H1 (cell line): ENCODE results near the gene TMEM151A. TPM values are rescaled to one million over a fixed set of nuclear protein-coding genes. Genes with fewer than 3 reads are reported as not detected.

Experiments used
- ASH2L ChIP-seq: fragments of 200-600, 300-600 bp; sonication (generic); IDR thresholded peaks from one replicate; pipeline ENCODE4 v1.7.1; 2017; ENCODE audit warnings: low read length
- CREB1 ChIP-seq: IDR thresholded peaks from 2 replicates; pipeline ENCODE4 v1.6.1; 2012; ENCODE audit warnings: inconsistent platforms
- EGR1 ChIP-seq: IDR thresholded peaks from 2 replicates; pipeline ENCODE4 v1.6.1; 2011; ENCODE audit warnings: low read depth, low read length, borderline replicate concordance
- EP300 ChIP-seq, 2 experiments: IDR thresholded peaks; 1 replicate in 1 of 2; 2 replicates in 1 of 2; pipeline ENCODE4 v1.6.1; 2011 to 2012; ENCODE audit warnings: low read depth in 2 of 2, low read length in 2 of 2, mild to moderate bottlenecking in 2 of 2, borderline replicate concordance in 1 of 2, inconsistent platforms in 1 of 2, moderate library complexity in 1 of 2
- JUN ChIP-seq: IDR thresholded peaks from 2 replicates; pipeline ENCODE4 v1.6.1; 2011; ENCODE audit warnings: low read depth, mild to moderate bottlenecking, improper control_type of control experiment, low read length
- MAFK ChIP-seq: IDR thresholded peaks from 2 replicates; pipeline ENCODE4 v1.6.1; 2012; ENCODE audit warnings: low read depth, mild to moderate bottlenecking, improper control_type of control experiment, low read length
- PHF8 ChIP-seq: fragments of 200-600 bp; sonication (generic); conservative IDR thresholded peaks from 2 replicates; pipeline ENCODE4 v1.7.1; 2012; ENCODE audit warnings: low read depth, mild to moderate bottlenecking, inconsistent platforms, low read length, moderate library complexity
- SIN3A ChIP-seq, 2 experiments: IDR thresholded peaks in 1 of 2; conservative IDR thresholded peaks in 1 of 2; 2 replicates each; pipeline ENCODE4 v1.6.1; 2011 to 2012; ENCODE audit warnings: low read length in 2 of 2, improper control_type of control experiment in 1 of 2, low read depth in 1 of 2, mild to moderate bottlenecking in 1 of 2
- SP2 ChIP-seq: IDR thresholded peaks from 2 replicates; pipeline ENCODE4 v1.6.1; 2012; ENCODE audit warnings: mild to moderate bottlenecking, low read length, inconsistent platforms
- polyA plus RNA-seq, 7 experiments: library from polyadenylated mRNA; depleted of rRNA in 3 of 7; stranded (reverse) in 5 of 7; unstranded in 2 of 7; fragments of >200 nt in 5 of 7; fragments of 200-250 nt in 2 of 7; gene quantifications; 1 replicate in 5 of 7; 2 replicates in 1 of 7; 4 replicates in 1 of 7; pipeline versions ENCODE4 v1.2.1 to v1.2.3, GENCODE V29; 2011 to 2013; ENCODE audit warnings: missing spikeins in 2 of 7, mixed read lengths in 2 of 7
- total RNA-seq: library from RNA; stranded (reverse); fragmentation: NEBNext Ultra II Directional; extraction: Animal tissue kit (Norgen Biotek cat#: 25700); gene quantifications from 2 replicates; pipeline ENCODE4 v1.2.1, GENCODE V29; 2021
- TF ChIP-seq, protein P1 (sequence below): fragments of 300-600 bp; sonication (generic); IDR thresholded peaks from 2 replicates; pipeline ENCODE4 v1.7.1; 2012; ENCODE audit warnings: low read length, moderate library complexity, mild to moderate bottlenecking, inconsistent platforms; ENCODE audit not compliant: insufficient replicate concordance

TMEM151A gene
- total and polyA plus RNA-seq, 2 of the 8 experiments (the other 6 are each of a cell fraction or from before 2014, with no cell fraction given), result 3.2 TPM

DNA sequence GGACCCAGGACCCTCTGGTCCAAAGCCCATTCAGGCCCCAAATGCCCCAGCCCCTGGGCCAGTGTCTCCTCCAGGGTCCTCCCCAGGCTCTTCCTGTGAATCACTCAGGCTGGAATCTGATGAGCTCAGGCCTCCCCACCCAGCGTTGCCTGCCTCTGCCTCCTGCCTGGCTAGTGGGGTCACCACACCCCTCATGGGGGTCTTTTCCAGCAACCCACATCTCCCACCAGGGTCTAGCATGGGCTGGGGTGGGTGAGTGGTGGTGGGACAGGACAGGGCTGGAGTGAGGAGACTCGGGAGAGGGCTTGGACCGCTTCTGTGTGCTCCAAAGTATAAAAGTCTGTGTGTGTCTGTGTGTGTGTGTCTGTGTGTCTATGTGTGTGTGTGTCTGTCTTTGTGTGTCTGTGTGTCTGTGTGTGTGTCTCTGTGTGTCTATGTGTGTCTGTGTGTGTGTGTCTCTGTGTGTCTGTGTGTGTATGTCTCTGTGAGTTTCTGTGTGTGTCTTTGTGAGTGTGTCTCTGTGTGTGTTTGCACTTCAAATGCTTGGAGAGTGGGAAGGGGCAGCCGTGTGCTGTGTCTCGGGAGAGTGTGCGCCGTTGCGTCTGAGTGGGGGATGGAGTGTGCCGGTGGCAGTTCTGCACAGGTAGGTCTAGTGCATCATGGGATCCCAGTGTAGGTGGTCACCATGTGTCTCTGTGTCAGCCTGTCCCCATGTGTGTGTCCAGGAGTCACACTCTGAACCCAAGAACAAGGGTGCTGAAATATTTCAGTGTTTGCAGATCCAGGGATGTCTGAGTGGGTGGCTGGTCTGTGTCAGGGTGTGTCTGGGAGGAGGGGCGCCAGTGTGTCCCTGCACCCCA lies 35.7 kb downstream of the TMEM151A start (continued):
- TF ChIP-seq, protein P1, sequence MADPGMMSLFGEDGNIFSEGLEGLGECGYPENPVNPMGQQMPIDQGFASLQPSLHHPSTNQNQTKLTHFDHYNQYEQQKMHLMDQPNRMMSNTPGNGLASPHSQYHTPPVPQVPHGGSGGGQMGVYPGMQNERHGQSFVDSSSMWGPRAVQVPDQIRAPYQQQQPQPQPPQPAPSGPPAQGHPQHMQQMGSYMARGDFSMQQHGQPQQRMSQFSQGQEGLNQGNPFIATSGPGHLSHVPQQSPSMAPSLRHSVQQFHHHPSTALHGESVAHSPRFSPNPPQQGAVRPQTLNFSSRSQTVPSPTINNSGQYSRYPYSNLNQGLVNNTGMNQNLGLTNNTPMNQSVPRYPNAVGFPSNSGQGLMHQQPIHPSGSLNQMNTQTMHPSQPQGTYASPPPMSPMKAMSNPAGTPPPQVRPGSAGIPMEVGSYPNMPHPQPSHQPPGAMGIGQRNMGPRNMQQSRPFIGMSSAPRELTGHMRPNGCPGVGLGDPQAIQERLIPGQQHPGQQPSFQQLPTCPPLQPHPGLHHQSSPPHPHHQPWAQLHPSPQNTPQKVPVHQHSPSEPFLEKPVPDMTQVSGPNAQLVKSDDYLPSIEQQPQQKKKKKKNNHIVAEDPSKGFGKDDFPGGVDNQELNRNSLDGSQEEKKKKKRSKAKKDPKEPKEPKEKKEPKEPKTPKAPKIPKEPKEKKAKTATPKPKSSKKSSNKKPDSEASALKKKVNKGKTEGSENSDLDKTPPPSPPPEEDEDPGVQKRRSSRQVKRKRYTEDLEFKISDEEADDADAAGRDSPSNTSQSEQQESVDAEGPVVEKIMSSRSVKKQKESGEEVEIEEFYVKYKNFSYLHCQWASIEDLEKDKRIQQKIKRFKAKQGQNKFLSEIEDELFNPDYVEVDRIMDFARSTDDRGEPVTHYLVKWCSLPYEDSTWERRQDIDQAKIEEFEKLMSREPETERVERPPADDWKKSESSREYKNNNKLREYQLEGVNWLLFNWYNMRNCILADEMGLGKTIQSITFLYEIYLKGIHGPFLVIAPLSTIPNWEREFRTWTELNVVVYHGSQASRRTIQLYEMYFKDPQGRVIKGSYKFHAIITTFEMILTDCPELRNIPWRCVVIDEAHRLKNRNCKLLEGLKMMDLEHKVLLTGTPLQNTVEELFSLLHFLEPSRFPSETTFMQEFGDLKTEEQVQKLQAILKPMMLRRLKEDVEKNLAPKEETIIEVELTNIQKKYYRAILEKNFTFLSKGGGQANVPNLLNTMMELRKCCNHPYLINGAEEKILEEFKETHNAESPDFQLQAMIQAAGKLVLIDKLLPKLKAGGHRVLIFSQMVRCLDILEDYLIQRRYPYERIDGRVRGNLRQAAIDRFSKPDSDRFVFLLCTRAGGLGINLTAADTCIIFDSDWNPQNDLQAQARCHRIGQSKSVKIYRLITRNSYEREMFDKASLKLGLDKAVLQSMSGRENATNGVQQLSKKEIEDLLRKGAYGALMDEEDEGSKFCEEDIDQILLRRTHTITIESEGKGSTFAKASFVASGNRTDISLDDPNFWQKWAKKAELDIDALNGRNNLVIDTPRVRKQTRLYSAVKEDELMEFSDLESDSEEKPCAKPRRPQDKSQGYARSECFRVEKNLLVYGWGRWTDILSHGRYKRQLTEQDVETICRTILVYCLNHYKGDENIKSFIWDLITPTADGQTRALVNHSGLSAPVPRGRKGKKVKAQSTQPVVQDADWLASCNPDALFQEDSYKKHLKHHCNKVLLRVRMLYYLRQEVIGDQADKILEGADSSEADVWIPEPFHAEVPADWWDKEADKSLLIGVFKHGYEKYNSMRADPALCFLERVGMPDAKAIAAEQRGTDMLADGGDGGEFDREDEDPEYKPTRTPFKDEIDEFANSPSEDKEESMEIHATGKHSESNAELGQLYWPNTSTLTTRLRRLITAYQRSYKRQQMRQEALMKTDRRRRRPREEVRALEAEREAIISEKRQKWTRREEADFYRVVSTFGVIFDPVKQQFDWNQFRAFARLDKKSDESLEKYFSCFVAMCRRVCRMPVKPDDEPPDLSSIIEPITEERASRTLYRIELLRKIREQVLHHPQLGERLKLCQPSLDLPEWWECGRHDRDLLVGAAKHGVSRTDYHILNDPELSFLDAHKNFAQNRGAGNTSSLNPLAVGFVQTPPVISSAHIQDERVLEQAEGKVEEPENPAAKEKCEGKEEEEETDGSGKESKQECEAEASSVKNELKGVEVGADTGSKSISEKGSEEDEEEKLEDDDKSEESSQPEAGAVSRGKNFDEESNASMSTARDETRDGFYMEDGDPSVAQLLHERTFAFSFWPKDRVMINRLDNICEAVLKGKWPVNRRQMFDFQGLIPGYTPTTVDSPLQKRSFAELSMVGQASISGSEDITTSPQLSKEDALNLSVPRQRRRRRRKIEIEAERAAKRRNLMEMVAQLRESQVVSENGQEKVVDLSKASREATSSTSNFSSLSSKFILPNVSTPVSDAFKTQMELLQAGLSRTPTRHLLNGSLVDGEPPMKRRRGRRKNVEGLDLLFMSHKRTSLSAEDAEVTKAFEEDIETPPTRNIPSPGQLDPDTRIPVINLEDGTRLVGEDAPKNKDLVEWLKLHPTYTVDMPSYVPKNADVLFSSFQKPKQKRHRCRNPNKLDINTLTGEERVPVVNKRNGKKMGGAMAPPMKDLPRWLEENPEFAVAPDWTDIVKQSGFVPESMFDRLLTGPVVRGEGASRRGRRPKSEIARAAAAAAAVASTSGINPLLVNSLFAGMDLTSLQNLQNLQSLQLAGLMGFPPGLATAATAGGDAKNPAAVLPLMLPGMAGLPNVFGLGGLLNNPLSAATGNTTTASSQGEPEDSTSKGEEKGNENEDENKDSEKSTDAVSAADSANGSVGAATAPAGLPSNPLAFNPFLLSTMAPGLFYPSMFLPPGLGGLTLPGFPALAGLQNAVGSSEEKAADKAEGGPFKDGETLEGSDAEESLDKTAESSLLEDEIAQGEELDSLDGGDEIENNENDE, result no peak
- TF ChIP-seq EP300 (IDR thresholded peaks at IDR 0.05; ENCODE audit: borderline replicate concordance in 1 of 2, low read depth in 2 of 2, low read length in 2 of 2) (no peak), SIN3A (conservative IDR thresholded peaks at IDR 0.05 in 1 of 2, IDR thresholded peaks at IDR 0.05 in 1 of 2; ENCODE audit: low read depth in 1 of 2, low read length in 2 of 2) (no peak), SP2 (no peak), MAFK (no peak), CREB1 (no peak), PHF8 (no peak), ASH2L (no peak), EGR1 (no peak), JUN (no peak)
